Karpas-422 (cell line): ENCODE results near the gene ADGRD1. TPM values are rescaled to one million over a fixed set of nuclear protein-coding genes. Genes with fewer than 3 reads are reported as not detected.
A peak's percentile ranks its signal among the peaks of the same experiment; 100 is the strongest.

Experiments used
- DNase-seq: peaks from one replicate; pipeline ENCODE4 v3.0.0-alpha.2; 2015
- H2AFZ ChIP-seq: fragments of 200-600 bp; sonication (generic); 2 replicates; pipeline ENCODE4 v1.6.1; 2014; ENCODE audit warnings: antibody characterized with exemption, low read length, mixed read lengths
- H3K27ac ChIP-seq: fragments of 200-600 bp; sonication (generic); 2 replicates; pipeline ENCODE4 v1.5.1; 2014; ENCODE audit warnings: mild to moderate bottlenecking, low read length, moderate library complexity
- H3K27me3 ChIP-seq: fragments of 200-600 bp; sonication (generic); 2 replicates; pipeline ENCODE4 v1.6.1; 2014; ENCODE audit warnings: low read length, mixed read lengths
- H3K36me3 ChIP-seq: fragments of 200-600 bp; sonication (generic); 2 replicates; pipeline ENCODE4 v1.6.1; 2014; ENCODE audit warnings: low read length, mixed read lengths; ENCODE audit not compliant: insufficient read depth
- H3K4me1 ChIP-seq: fragments of 200-600 bp; sonication (generic); 2 replicates; pipeline ENCODE4 v1.6.1; 2014; ENCODE audit warnings: mild to moderate bottlenecking, low read length, mixed read lengths
- H3K4me2 ChIP-seq: fragments of 200-600 bp; sonication (generic); 2 replicates; pipeline ENCODE4 v1.6.1; 2014; ENCODE audit warnings: low read length, low read depth, mild to moderate bottlenecking; ENCODE audit not compliant: poor library complexity, severe bottlenecking
- H3K4me3 ChIP-seq: fragments of 200-600 bp; sonication (generic); 2 replicates; pipeline ENCODE4 v1.5.1; 2014; ENCODE audit warnings: mild to moderate bottlenecking, antibody characterized with exemption, low read length, mixed read lengths
- H3K79me2 ChIP-seq: fragments of 200-600 bp; sonication (generic); 2 replicates; pipeline ENCODE4 v1.6.1; 2014; ENCODE audit warnings: mild to moderate bottlenecking, low read length, mixed read lengths
- H3K9ac ChIP-seq: fragments of 200-600 bp; sonication (generic); 2 replicates; pipeline ENCODE4 v1.6.0; 2014; ENCODE audit warnings: low read length
- H3K9me2 ChIP-seq: fragments of 200-600 bp; sonication (generic), shearing (Covaris generic); replicated peaks from 2 replicates; pipeline ENCODE4 v1.6.0; 2014; ENCODE audit warnings: mild to moderate bottlenecking, low read length, moderate library complexity; ENCODE audit not compliant: insufficient read depth
- H3K9me3 ChIP-seq: fragments of 300-700, 200-600 bp; sonication (generic); 2 replicates; pipeline ENCODE4 v1.6.1; 2014; ENCODE audit warnings: low read length, mixed read lengths
- H4K20me1 ChIP-seq: fragments of 200-600 bp; sonication (generic); 2 replicates; pipeline ENCODE4 v1.6.1; 2014; ENCODE audit warnings: mild to moderate bottlenecking, antibody characterized with exemption, low read length, low read depth; ENCODE audit not compliant: insufficient read depth
- total RNA-seq: library from RNA; depleted of rRNA; stranded (reverse); fragments of >200 nt; shearing (Covaris generic); gene quantifications from 2 replicates; pipeline ENCODE4 v1.2.3, GENCODE V29; 2014; ENCODE audit warnings: low replicate concordance

ADGRD1 gene
- total RNA-seq, 1 experiment from 2014 or later, result not detected

- Histone ChIP-seq H3K4me2 (no peak overlapping the region), H3K36me3 (no peaks in the 10 kb centered on the region), H3K9me2 (no peaks in the 10 kb centered on the region), H4K20me1 (no peaks in the 10 kb centered on the region), H3K79me2 (no peaks in the 10 kb centered on the region), H2AFZ (no peak overlapping the region), H3K4me1 (peaks cover 26% of the 10 kb centered on the region), H3K9ac (no peak overlapping the region), H3K9me3 (no peaks in the 10 kb centered on the region), H3K4me3 (no peak overlapping the region), H3K27ac (no peak overlapping the region), H3K27me3 (0 out of 2 replicates have a peak, but pooled peaks cover 2% of the 10 kb centered on the region)
- no peak for DNase-seq
Measured at GRCh38 chr12:130978785-130979184, 25.1 kb downstream of the ADGRD1 start.

GRCh38 chr12:130981074-130981742 is 27.5 kb downstream of the ADGRD1 start:
- no peak overlapping the region for H3K9ac ChIP-seq
- H3K4me1 ChIP-seq, result peaks cover 26% of the 10 kb centered on the region
- no peaks in the 10 kb centered on the region for H3K9me3 ChIP-seq
- H3K9me2 ChIP-seq, result no peaks in the 10 kb centered on the region
- H3K27me3 ChIP-seq, result 0 out of 2 replicates have a peak, but pooled peaks cover 2% of the 10 kb centered on the region
- H3K36me3 ChIP-seq, result no peaks in the 10 kb centered on the region
- peak overlapping the region; percentile 15 for H3K4me2 ChIP-seq
- no peak for DNase-seq
- H3K4me3 ChIP-seq, result no peak overlapping the region
- no peak overlapping the region for H3K27ac ChIP-seq
- no peaks in the 10 kb centered on the region for H4K20me1 ChIP-seq
- no peak overlapping the region for H2AFZ ChIP-seq
- no peaks in the 10 kb centered on the region for H3K79me2 ChIP-seq

GRCh38 chr12:130981911-130982310 is 28.2 kb downstream of the ADGRD1 start:
- H3K9me2 ChIP-seq, result no peaks in the 10 kb centered on the region
- H3K9me3 ChIP-seq, result no peaks in the 10 kb centered on the region
- no peaks in the 10 kb centered on the region for H3K79me2 ChIP-seq
- H2AFZ ChIP-seq, result no peak overlapping the region
- H3K4me2 ChIP-seq, result no peak overlapping the region
- H3K4me3 ChIP-seq, result no peak overlapping the region
- no peak overlapping the region for H3K27ac ChIP-seq
- H3K36me3 ChIP-seq, result no peaks in the 10 kb centered on the region
- H3K27me3 ChIP-seq, result 0 out of 2 replicates have a peak, but pooled peaks cover 2% of the 10 kb centered on the region
- H3K4me1 ChIP-seq, result peaks cover 26% of the 10 kb centered on the region
- H4K20me1 ChIP-seq, result no peaks in the 10 kb centered on the region
- H3K9ac ChIP-seq, result no peak overlapping the region
- DNase-seq, result no peak

GRCh38 chr12:130982565-130983225 is 29.0 kb downstream of the ADGRD1 start:
- H3K79me2 ChIP-seq, result no peaks in the 10 kb centered on the region
- no peaks in the 10 kb centered on the region for H4K20me1 ChIP-seq
- no peaks in the 10 kb centered on the region for H3K9me3 ChIP-seq
- H3K36me3 ChIP-seq, result no peaks in the 10 kb centered on the region
- no peak for DNase-seq
- H3K4me2 ChIP-seq, result no peak overlapping the region
- H3K9me2 ChIP-seq, result no peaks in the 10 kb centered on the region
- no peak overlapping the region for H3K27ac ChIP-seq
- 0 out of 2 replicates have a peak, but pooled peaks cover 2% of the 10 kb centered on the region for H3K27me3 ChIP-seq
- no peak overlapping the region for H3K9ac ChIP-seq
- H2AFZ ChIP-seq, result no peak overlapping the region
- H3K4me3 ChIP-seq, result no peak overlapping the region
- H3K4me1 ChIP-seq, result peaks cover 26% of the 10 kb centered on the region

GRCh38 chr12:130983328-130984017 is 29.8 kb downstream of the ADGRD1 start:
- H3K79me2 ChIP-seq, result no peaks in the 10 kb centered on the region
- H3K9me2 ChIP-seq, result no peaks in the 10 kb centered on the region
- H4K20me1 ChIP-seq, result no peaks in the 10 kb centered on the region
- H3K4me2 ChIP-seq, result no peak overlapping the region
- H3K4me3 ChIP-seq, result no peak overlapping the region
- H2AFZ ChIP-seq, result no peak overlapping the region
- no peak overlapping the region for H3K27ac ChIP-seq
- peaks cover 26% of the 10 kb centered on the region for H3K4me1 ChIP-seq
- H3K36me3 ChIP-seq, result no peaks in the 10 kb centered on the region
- H3K27me3 ChIP-seq, result 0 out of 2 replicates have a peak, but pooled peaks cover 2% of the 10 kb centered on the region
- no peaks in the 10 kb centered on the region for H3K9me3 ChIP-seq
- no peak for DNase-seq
- no peak overlapping the region for H3K9ac ChIP-seq

- Histone ChIP-seq H3K79me2 (no peaks in the 10 kb centered on the region), H4K20me1 (no peaks in the 10 kb centered on the region), H3K36me3 (no peaks in the 10 kb centered on the region), H3K4me3 (no peak overlapping the region), H3K9me3 (no peaks in the 10 kb centered on the region), H3K4me1 (peaks cover 22% of the 10 kb centered on the region), H3K4me2 (no peak overlapping the region), H3K9ac (no peak overlapping the region), H3K27ac (no peak overlapping the region), H3K9me2 (no peaks in the 10 kb centered on the region), H2AFZ (no peak overlapping the region), H3K27me3 (0 out of 2 replicates have a peak, but pooled peaks cover 2% of the 10 kb centered on the region)
- no peak for DNase-seq
Measured at GRCh38 chr12:130984183-130985058, 30.7 kb downstream of the ADGRD1 start.

- Histone ChIP-seq H3K27ac (no peak overlapping the region), H2AFZ (no peak overlapping the region), H3K4me1 (no peaks in the 10 kb centered on the region), H3K79me2 (no peaks in the 10 kb centered on the region), H3K27me3 (no peaks in the 10 kb centered on the region), H3K9me3 (no peaks in the 10 kb centered on the region), H3K4me2 (no peak overlapping the region), H3K36me3 (no peaks in the 10 kb centered on the region), H3K9me2 (no peaks in the 10 kb centered on the region), H3K9ac (no peak overlapping the region), H3K4me3 (no peak overlapping the region), H4K20me1 (no peaks in the 10 kb centered on the region)
- no peak for DNase-seq
Measured at GRCh38 chr12:130987151-130987931, 33.6 kb downstream of the ADGRD1 start.
